HG02763 (cell line): Measurements from ENCODE around the gene PDZD2.

Experiments used
- ATAC-seq: cut with Tn5 transposase; IDR thresholded peaks from one replicate; pipeline ENCODE4 v1.9.1; 2021; ENCODE audit warnings: mild to moderate bottlenecking, moderate library complexity; ENCODE audit not compliant: unreplicated experiment

Gene PDZD2

GRCh38 chr5:32090026-32090754 lies 451.3 kb downstream of the PDZD2 start:
- no peak for ATAC-seq

- no peak for ATAC-seq
These were observed 451.8 kb downstream of the PDZD2 start for GRCh38 chr5:32090755-32091128.

- no peak for ATAC-seq
These were observed 454.2 kb downstream of the PDZD2 start for GRCh38 chr5:32092938-32093812.

- ATAC-seq: no peak
These were observed 455.8 kb downstream of the PDZD2 start for GRCh38 chr5:32094691-32095090.

GRCh38 chr5:32095261-32095671 lies 456.3 kb downstream of the PDZD2 start:
- no peak for ATAC-seq

GRCh38 chr5:32096891-32097595 lies 458.1 kb downstream of the PDZD2 start:
- ATAC-seq: no peak

GRCh38 chr5:32098291-32098690 lies 459.4 kb downstream of the PDZD2 start:
- ATAC-seq: no peak

GRCh38 chr5:32098890-32099310 lies 460.0 kb downstream of the PDZD2 start:
- ATAC-seq: no peak

GRCh38 chr5:32099486-32100035 lies 460.6 kb downstream of the PDZD2 start:
- no peak for ATAC-seq

- ATAC-seq: no peak
These were observed 461.3 kb downstream of the PDZD2 start for GRCh38 chr5:32100230-32100629.

- ATAC-seq: no peak
These were observed 461.9 kb downstream of the PDZD2 start for GRCh38 chr5:32100691-32101302.

GRCh38 chr5:32102254-32102986 lies 463.5 kb downstream of the PDZD2 start:
- ATAC-seq: no peak

GRCh38 chr5:32103521-32103920 lies 464.6 kb downstream of the PDZD2 start:
- ATAC-seq: no peak

- ATAC-seq: no peak
These were observed 468.4 kb downstream of the PDZD2 start for GRCh38 chr5:32107291-32107690.

GRCh38 chr5:32108167-32108566 lies 469.2 kb downstream of the PDZD2 start:
- no peak for ATAC-seq

- no peak for ATAC-seq
These were observed 470.3 kb downstream of the PDZD2 start for GRCh38 chr5:32109236-32109635.

- ATAC-seq: no peak
These were observed 471.3 kb downstream of the PDZD2 start for GRCh38 chr5:32110111-32110696.

GRCh38 chr5:32115985-32116384 lies 477.1 kb downstream of the PDZD2 start:
- ATAC-seq: no peak

GRCh38 chr5:32116574-32117313 lies 477.8 kb downstream of the PDZD2 start:
- ATAC-seq: no peak
